Gastroesophageal sphincter (tissue), 4 donors: ENCODE results near the gene TRAM2. TPM values are rescaled to one million over a fixed set of nuclear protein-coding genes. Genes with fewer than 3 reads are reported as not detected.
A peak's percentile ranks its signal among the peaks of the same experiment; 100 is the strongest.

Experiments used
- ATAC-seq: fragments of 150-250 bp; one replicate; pipeline ENCODE4 v1.9.1; 2016; ENCODE audit warnings: mild to moderate bottlenecking, moderate library complexity
- H3K27ac ChIP-seq, 4 donors: fragments of 200-600 bp; sonication (generic) in 3 of 4; 1 replicate in 3 of 4; 2 replicates in 1 of 4; pipeline ENCODE4 v1.5.1; 2016 to 2019
- H3K27me3 ChIP-seq: fragments of 200-600 bp; sonication (generic); one replicate; pipeline ENCODE4 v1.5.1; 2019
- H3K36me3 ChIP-seq, 2 donors: fragments of 200-600 bp; sonication (generic); one replicate each; pipeline ENCODE4 v1.5.1; 2019; ENCODE audit warnings: control low read depth in 1 of 2
- H3K4me1 ChIP-seq, 3 donors: fragments of 200-600 bp; sonication (generic); 1 replicate in 2 of 3; 2 replicates in 1 of 3; pipeline ENCODE4 v1.5.1; 2016 to 2019; ENCODE audit warnings: control low read depth in 2 of 3
- H3K4me3 ChIP-seq, 2 donors: fragments of 200-600 bp; sonication (generic); one replicate each; pipeline ENCODE4 v1.5.1; 2019; ENCODE audit warnings: mild to moderate bottlenecking in 1 of 2, moderate library complexity in 1 of 2
- H3K9me3 ChIP-seq, 3 donors: fragments of 200-600 bp; sonication (generic); one replicate each; pipeline ENCODE4 v1.5.1; 2017 to 2019; ENCODE audit warnings: control low read depth in 2 of 3
- EP300 ChIP-seq: sonication (generic); formaldehyde crosslinking; IDR thresholded peaks from one replicate; pipeline ENCODE4 v1.6.1; 2017; ENCODE audit warnings: antibody characterized with exemption, mild to moderate bottlenecking
- POLR2A ChIP-seq, 2 donors: fragments of 450-650 bp; IDR thresholded peaks; one replicate each; pipeline ENCODE4 v1.6.1; 2017; ENCODE audit warnings: antibody characterized with exemption in 2 of 2, mild to moderate bottlenecking in 2 of 2, moderate library complexity in 1 of 2
- POLR2AphosphoS5 ChIP-seq: sonication (generic); formaldehyde crosslinking; IDR thresholded peaks from one replicate; pipeline ENCODE4 v1.6.1; 2017; ENCODE audit warnings: antibody characterized with exemption
- WGBS, 2 donors: methylation state at CpG; one replicate each; pipeline ENCODE4 v1.1.5; 2018; ENCODE audit warnings: low coverage in 1 of 2; 5-methylcytosine and 5-hydroxymethylcytosine counted together
- total RNA-seq, 4 donors: library from RNA; depleted of rRNA; stranded (reverse); fragments of >200 nt; gene quantifications; one replicate each; pipeline ENCODE4 v1.1.0, GENCODE V29; 2016
- TF ChIP-seq, protein P1 (sequence below), 4 experiments: fragments of 200-600 bp in 2 of 4; fragments of 450-650 bp in 2 of 4; sonication (generic) in 1 of 4; IDR thresholded peaks; one replicate each; pipeline ENCODE4 v1.5.1; 2017 to 2019; ENCODE audit warnings: antibody characterized with exemption in 4 of 4, mild to moderate bottlenecking in 2 of 4, moderate library complexity in 2 of 4

TRAM2 gene
- total RNA-seq, 4 donors from 2014 or later = 16.7 to 34.2 (median 25.0) TPM

DNA sequence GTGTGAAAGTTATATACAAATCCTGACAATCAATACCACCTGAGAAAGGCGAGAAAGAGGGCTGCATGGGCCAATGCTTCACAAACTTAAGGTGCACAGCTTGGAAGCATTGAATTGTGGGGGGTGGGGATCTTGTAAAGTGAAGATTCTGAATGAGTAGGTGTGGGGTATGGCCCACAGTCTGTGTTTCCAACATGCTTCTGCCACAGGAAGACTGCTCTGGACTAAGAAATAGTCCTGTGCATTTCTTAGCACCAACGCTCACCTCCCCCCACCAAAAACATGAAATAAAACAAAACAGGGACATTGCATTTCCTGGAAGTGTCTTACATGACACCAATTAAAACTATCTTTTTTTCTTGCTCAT is 21.9 kb upstream of the TRAM2 start:
- WGBS, 2 donors = 80 to 81% methylated on average over 1 to 2 of the region's 2 CpGs
- no peak for ATAC-seq
- no peak for TF ChIP-seq POLR2A (IDR thresholded peaks at IDR 0.05)
- TF ChIP-seq, protein P1, sequence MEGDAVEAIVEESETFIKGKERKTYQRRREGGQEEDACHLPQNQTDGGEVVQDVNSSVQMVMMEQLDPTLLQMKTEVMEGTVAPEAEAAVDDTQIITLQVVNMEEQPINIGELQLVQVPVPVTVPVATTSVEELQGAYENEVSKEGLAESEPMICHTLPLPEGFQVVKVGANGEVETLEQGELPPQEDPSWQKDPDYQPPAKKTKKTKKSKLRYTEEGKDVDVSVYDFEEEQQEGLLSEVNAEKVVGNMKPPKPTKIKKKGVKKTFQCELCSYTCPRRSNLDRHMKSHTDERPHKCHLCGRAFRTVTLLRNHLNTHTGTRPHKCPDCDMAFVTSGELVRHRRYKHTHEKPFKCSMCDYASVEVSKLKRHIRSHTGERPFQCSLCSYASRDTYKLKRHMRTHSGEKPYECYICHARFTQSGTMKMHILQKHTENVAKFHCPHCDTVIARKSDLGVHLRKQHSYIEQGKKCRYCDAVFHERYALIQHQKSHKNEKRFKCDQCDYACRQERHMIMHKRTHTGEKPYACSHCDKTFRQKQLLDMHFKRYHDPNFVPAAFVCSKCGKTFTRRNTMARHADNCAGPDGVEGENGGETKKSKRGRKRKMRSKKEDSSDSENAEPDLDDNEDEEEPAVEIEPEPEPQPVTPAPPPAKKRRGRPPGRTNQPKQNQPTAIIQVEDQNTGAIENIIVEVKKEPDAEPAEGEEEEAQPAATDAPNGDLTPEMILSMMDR (IDR thresholded peaks at IDR 0.05) = no peak
- Histone ChIP-seq H3K36me3 (no peaks in the 10 kb centered on the region), H3K27ac (no peak overlapping the region), H3K27me3 (no peaks in the 10 kb centered on the region), H3K4me1 (peaks cover 6 to 48% (median 26%) of the 10 kb centered on the region in 3 donors), H3K4me3 (no peak overlapping the region), H3K9me3 (no peaks in the 10 kb centered on the region)

DNA sequence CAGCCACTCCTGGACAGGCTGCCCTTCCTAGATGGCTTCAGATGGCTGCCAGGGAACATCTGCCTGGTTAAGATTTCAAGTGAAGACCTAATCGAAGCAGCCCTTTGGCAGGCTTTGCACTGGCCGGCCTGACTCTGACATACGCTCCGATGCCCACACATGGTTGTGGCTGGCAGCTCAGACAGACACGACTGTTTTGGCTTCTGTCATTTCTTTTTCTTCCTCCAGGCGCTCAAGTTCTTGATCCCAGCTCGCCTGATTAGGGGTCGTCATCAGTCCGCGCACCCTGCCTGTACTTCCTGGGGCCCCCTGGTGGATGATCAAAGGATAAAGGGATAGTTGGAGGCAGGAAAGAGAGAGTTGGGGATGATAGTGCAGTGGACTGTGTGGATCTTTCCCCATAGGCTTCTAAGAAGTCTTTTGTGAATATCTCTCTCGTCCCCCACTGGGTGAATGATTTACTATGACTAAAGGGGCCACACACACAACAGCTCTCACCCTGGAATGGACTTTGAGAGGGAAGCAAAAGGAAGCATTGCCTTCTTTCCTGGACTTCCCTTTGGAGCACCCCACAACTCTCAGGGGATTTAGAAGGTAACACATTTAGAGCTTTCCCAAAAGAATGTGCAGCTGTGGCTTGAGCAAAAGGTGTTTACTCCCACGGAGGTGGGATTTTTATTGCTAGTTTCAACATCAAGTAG is 21.4 kb upstream of the TRAM2 start:
- Histone ChIP-seq H3K36me3 (no peaks in the 10 kb centered on the region), H3K4me3 (peak overlapping the region in 1 of 2 donors; percentile 28), H3K4me1 (peaks cover 6 to 48% (median 26%) of the 10 kb centered on the region in 3 donors), H3K27me3 (no peaks in the 10 kb centered on the region), H3K9me3 (no peaks in the 10 kb centered on the region), H3K27ac (peak overlapping the region in 3 of 4 donors; percentile 28 to 61 (median 30))
- TF ChIP-seq POLR2AphosphoS5 (peak; percentile 12), EP300 (no peak)
- TF ChIP-seq, protein P1 (IDR thresholded peaks at IDR 0.05) = peak; percentile 63 to 82 (median 80)
- 23 to 35% methylated on average over 8 to 11 of the region's 12 CpGs for whole genome bisulfite sequencing, 2 donors
- ATAC-seq = no peak

DNA sequence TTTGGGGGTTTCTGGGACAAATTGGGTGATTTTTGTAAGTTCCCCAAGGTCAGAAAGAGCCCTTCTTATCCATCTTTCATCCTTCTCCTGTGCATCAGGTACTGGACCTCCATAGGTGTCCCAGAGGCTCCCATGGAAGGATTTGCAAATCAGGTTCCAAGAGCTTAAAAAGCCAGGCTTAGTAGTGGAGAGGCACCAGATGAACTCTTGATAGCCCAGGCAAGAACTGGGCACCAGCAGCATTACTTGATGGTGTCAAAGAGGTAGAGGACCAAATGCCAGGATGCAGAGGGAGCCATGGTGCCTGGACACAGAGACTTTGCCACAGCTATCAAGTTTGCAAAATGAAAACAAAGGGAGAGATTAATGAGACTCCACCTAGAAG is 20.9 kb upstream of the TRAM2 start:
- no peaks in the 10 kb centered on the region for H3K27me3 ChIP-seq
- H3K9me3 ChIP-seq = no peaks in the 10 kb centered on the region
- H3K4me3 ChIP-seq = peak overlapping the region in 1 of 2 donors; percentile 28
- H3K27ac ChIP-seq = peak overlapping the region in 3 of 4 donors; percentile 28 to 61 (median 30)
- TF ChIP-seq, protein P1 (IDR thresholded peaks at IDR 0.05) = no peak
- TF ChIP-seq EP300 (no peak), POLR2A (IDR thresholded peaks at IDR 0.05) (no peak), POLR2AphosphoS5 (no peak)
- H3K4me1 ChIP-seq = peaks cover 6 to 48% (median 26%) of the 10 kb centered on the region in 3 donors
- H3K36me3 ChIP-seq = no peaks in the 10 kb centered on the region
- no peak for ATAC-seq

DNA sequence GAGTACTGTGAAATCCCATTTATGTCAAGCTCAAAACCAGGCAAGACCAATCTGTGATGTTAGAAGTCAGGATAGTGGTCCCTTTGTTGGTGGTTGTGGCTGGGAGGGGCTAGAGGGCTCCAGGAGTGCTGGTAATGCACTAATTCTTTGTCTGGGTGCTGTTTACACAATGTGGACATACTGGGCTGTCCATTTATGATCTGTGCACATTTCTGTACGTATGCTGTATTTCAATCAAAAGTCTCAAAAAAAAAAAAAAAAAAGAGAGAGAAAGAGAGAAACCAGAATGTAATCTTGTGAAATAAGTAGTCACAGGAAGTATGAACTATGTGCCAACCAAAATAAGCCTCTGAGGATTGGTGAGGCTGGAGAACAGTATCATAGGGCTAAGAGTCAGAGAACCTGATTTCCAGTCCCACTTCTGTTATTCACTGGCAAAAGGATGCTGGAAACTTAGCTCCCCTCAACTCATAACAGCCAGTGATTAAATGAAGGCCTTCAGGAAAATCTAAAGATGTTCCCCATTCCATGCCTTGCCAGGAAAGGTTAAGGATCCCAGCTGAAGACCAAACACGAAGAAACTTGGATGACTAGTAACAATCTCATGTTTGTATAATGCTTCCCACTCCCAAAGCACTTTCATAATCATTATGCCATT is 19.6 kb upstream of the TRAM2 start:
- H3K4me1 ChIP-seq = peaks cover 6 to 48% (median 26%) of the 10 kb centered on the region in 3 donors

More for the DNA sequence above, 19.6 kb upstream of the TRAM2 start:
- TF ChIP-seq, protein P1 (IDR thresholded peaks at IDR 0.05) = no peak
- TF ChIP-seq POLR2A (IDR thresholded peaks at IDR 0.05) = no peak
- no peak for TF ChIP-seq EP300
- TF ChIP-seq POLR2AphosphoS5 = no peak
- no peak for ATAC-seq
- Histone ChIP-seq H3K9me3 (no peaks in the 10 kb centered on the region), H3K4me3 (no peak overlapping the region), H3K36me3 (no peaks in the 10 kb centered on the region), H3K27ac (peak overlapping the region in 3 of 4 donors; percentile 74 to 80 (median 77)), H3K27me3 (no peaks in the 10 kb centered on the region)
- WGBS, 2 donors = 20 to 50% methylated on average over 1 to 2 of the region's 2 CpGs
